ENCODE data around the gene LRCH4.
A peak's percentile ranks its signal among the peaks of the same experiment; 100 is the strongest.
"Not testable (repeated sequence)": the region's sequence is repeated elsewhere in the genome, so short reads cannot be mapped to it uniquely, and the experiment has no call there.

Gene LRCH4

GRCh38 chr7:100544967-100545359 lies 41.0 kb downstream of the LRCH4 start:
- ATAC-seq: no peak

GRCh38 chr7:100544386-100544785 lies 41.5 kb downstream of the LRCH4 start:
- no peak for ATAC-seq
- DNase-seq: no peak

More at GRCh38 chr7:100544967-100545359, 41.0 kb downstream of the LRCH4 start:
- DNase-seq: no peak

GRCh38 chr7:100543586-100543985 lies 42.3 kb downstream of the LRCH4 start:
- ATAC-seq (no peak), DNase-seq (no peak)

DNA sequence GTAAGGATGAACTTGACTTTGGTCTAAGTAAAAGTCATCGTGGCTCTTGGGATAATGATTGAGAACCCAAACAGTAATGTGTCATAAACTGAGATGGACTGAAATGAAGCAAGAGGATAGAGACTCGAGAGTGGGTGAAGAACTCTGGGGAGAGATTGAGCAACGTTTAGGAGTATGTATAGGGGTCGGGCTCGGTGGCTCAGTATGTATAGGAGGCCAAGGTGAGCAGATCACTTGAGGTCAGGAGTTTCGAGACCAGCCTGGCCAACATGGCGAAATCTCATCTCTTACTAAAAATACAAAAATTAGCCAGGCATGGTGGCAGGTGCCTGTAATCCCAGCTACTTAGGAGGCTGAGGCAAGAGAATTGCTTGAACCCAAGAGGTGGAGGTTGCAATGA lies 44.6 kb downstream of the LRCH4 start:
- not testable (repeated sequence) for DNase-seq, ATAC-seq

- ATAC-seq: no peak
- no peak for DNase-seq
Measured at GRCh38 chr7:100540073-100540723, 45.7 kb downstream of the LRCH4 start.

GRCh38 chr7:100539436-100540006 lies 46.4 kb downstream of the LRCH4 start:
- ATAC-seq (no peak), DNase-seq (no peak)

GRCh38 chr7:100538654-100539435 lies 47.1 kb downstream of the LRCH4 start, which contains the start of gene AGFG2:
Gene AGFG2, plus strand, starts transcription at chr7:100539203. Its CDS starts 144 bp downstream, at chr7:100539347.
- ATAC-seq (peak; percentile 96), DNase-seq (peak; percentile 100)

GRCh38 chr7:100538348-100538653 lies 47.6 kb downstream of the LRCH4 start:
- DNase-seq (no peak), ATAC-seq (no peak)

GRCh38 chr7:100536695-100537094 lies 49.2 kb downstream of the LRCH4 start:
- not testable (repeated sequence) for DNase-seq

DNA sequence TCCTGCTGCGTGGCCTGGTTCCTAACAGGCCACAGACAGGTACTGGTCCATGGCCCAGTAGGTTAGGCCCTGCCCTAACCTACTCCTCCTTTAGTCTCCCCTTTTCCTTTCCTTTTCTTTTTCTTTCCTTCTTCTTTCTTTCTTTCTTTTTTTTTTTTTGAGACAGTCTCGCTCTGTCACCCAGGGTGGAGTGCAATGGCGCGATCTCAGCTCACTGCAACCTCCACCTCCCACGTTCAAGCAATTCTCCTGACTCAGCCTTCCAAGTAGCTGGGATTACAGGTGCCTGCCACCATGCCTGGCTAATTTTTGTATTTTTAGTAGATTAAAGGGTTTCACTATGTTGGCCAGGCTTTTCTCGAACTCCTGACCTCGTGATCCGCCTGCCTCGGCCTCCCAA lies 49.9 kb downstream of the LRCH4 start:
- not testable (repeated sequence) for ATAC-seq, DNase-seq

More at GRCh38 chr7:100536695-100537094, 49.2 kb downstream of the LRCH4 start:
- not testable (repeated sequence) for ATAC-seq

DNA sequence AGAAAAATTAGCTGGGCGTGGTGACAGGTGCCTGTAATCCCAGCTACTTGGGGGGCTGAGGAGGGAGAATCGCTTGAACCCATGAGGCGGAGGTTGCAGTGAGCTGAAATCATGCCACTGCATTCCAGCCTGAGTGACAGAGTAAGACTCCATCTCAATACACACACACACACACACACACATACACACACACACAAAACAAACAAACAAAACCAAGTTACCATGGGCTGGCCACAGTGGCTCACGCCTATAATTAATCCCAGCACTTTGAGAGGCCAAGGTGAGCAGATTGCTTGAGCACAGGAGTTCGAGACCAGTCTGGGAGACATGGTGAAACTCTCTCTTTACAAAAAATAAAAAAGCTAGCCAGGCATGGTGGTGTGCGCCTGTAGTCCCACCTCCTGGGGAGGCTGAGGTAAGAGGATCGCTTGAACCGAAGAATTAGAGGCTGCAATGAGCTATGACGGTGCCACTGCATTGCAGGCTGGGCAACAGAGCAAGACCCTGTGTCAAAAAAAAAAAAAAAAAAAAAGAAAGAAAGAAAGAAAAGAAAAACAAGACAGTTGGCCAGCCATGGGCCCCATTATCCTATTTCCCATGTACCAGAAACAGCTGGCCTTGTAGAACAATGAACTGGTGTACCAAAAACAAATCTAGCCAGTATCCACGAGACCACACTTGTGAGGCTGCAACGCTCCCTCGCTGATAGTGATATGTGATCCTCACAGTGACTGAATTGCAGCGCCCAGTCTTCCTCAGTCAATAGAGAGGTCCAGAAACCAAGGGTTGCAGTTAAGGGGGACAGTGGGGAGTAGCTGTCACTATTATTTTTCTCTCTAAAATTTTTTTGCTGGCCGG lies 53.5 kb downstream of the LRCH4 start:
- DNase-seq (no peak), ATAC-seq (no peak)

- DNase-seq, ATAC-seq: not testable (repeated sequence)
Measured at GRCh38 chr7:100528108-100528866, 57.6 kb downstream of the LRCH4 start.

All from stimulated activated naive CD8-positive, alpha-beta T cell treated with anti-CD3 and anti-CD28 coated beads, Interleukin-15, Interleukin-2, amounts not matched to agents 100 U/mL and 50 U/mL, for 24 hours (primary cell).